PC-9 (cell line): ENCODE measurements around the gene ANKLE2.

Experiments used
- EZH2 ChIP-seq: fragments of 200-600 bp; sonication (generic); IDR thresholded peaks from 2 replicates; pipeline ENCODE4 v1.8.0; 2017; ENCODE audit warnings: antibody characterized with exemption, low read depth
- TF ChIP-seq, protein P1 (sequence below): fragments of 200-600 bp; sonication (generic); conservative IDR thresholded peaks from 2 replicates; pipeline ENCODE4 v1.6.1; 2017; ENCODE audit warnings: mixed run types, antibody characterized with exemption, mild to moderate bottlenecking, moderate library complexity

DNA sequence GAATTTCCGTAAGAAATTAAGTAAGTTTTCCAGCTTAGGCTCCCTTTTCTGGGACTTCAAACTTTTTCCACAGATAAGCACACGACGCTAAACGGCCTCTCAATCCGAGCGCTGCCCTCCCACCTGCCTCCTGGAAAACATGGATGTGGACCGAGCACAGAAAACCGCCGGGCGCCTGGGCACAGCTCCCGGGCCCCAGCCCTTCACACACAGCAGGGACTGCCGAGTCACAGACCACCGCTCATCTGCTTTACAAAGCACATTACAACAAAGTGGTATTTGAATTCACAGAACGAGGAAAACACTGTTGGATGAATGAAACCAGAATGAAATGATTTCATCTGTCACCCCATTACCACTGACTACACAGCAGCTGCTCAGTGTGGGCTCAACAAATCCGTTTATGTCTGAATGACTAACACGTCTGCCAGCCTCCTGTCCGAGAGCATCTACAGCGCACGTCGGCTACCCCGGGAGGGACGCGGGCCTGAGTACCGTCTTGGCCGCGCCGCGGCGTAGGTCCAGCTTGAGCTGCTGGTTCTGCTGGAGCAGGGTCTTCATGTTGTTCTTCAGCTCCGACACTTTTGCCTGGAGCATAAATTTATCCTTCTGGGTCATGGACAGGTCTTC, 13.1 kb upstream of the ANKLE2 start:
- TF ChIP-seq, protein P1, sequence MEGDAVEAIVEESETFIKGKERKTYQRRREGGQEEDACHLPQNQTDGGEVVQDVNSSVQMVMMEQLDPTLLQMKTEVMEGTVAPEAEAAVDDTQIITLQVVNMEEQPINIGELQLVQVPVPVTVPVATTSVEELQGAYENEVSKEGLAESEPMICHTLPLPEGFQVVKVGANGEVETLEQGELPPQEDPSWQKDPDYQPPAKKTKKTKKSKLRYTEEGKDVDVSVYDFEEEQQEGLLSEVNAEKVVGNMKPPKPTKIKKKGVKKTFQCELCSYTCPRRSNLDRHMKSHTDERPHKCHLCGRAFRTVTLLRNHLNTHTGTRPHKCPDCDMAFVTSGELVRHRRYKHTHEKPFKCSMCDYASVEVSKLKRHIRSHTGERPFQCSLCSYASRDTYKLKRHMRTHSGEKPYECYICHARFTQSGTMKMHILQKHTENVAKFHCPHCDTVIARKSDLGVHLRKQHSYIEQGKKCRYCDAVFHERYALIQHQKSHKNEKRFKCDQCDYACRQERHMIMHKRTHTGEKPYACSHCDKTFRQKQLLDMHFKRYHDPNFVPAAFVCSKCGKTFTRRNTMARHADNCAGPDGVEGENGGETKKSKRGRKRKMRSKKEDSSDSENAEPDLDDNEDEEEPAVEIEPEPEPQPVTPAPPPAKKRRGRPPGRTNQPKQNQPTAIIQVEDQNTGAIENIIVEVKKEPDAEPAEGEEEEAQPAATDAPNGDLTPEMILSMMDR, result no peak
- TF ChIP-seq EZH2, result no peak
